Activated naive CD4-positive, alpha-beta T cell treated with anti-CD3 and anti-CD28 coated beads, Interleukin-2, amount 50 U/mL, for 72 hours (primary cell): ENCODE results near the gene OTUD7B. TPM values are rescaled to one million over a fixed set of nuclear protein-coding genes. Genes with fewer than 3 reads are reported as not detected.
A peak's percentile ranks its signal among the peaks of the same experiment; 100 is the strongest.

Source experiments
- ATAC-seq, 2 donors: fragments of 150-1000 bp; cut with Tn5 transposase; 2 replicates each; pipeline ENCODE4 v1.10.0; 2021; ENCODE audit warnings: mild to moderate bottlenecking in 2 of 2, moderate library complexity in 2 of 2
- DNase-seq, 2 donors: peaks; one replicate each; pipeline ENCODE4 v3.0.0; 2021 to 2022; ENCODE audit warnings: low spot score in 2 of 2
- H3K27ac Mint-ChIP-seq, 2 donors: one replicate each; pipeline ENCODE4 v1.8.0; 2022; ENCODE audit warnings: mild to moderate bottlenecking in 2 of 2, mixed read lengths in 2 of 2
- H3K36me3 Mint-ChIP-seq, 2 donors: one replicate each; pipeline ENCODE4 v1.8.0; 2022; ENCODE audit warnings: mixed read lengths in 2 of 2
- H3K9me3 Mint-ChIP-seq, 2 donors: one replicate each; pipeline ENCODE4 v1.8.0; 2022; ENCODE audit warnings: mixed read lengths in 2 of 2
- total RNA-seq, 2 donors: library from RNA; stranded (reverse); gene quantifications; one replicate each; pipeline ENCODE4 v1.2.3, GENCODE V29; 2022

Gene OTUD7B
- total RNA-seq, 2 donors from 2014 or later = 21.7 to 22.8 TPM

DNA sequence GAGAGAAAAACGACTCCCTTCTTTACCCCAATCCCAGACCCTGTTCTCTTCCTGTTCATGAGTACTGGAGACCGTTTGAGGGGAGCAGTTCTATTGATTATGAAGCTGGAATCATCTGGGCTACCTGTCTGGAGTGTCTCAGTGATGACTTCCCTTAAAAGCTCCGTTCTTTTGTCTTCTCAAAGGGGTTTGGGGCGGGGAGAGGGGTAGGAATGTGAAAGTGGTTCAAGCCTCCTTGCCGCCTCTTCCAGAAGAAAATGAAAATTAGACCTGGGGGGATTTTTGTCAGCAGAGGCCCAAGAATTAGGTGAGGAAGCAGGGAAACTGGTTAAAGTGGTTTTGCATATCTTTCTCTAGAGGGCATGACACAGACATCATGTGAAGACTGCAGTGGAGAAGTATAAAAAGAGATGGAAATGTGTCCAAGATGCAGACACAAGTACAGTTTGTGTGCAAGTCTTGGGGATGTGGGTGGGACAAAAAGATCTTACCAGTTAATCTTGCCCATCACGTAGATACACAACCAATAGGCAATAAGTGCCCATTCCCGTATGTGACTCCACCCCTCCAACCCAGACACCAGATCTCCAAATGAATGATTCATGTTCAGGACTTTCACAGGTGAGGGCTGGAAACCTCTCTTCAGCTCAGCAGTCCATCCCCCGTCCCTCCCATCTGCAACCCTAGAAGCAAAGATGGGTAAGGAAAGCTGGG is 73.4 kb downstream of the OTUD7B start:
- ATAC-seq (peak in 1 of 2 donors; percentile 8), DNase-seq (no peak)
- Mint-ChIP-seq H3K9me3 (no peaks in the 10 kb centered on the region), H3K36me3 (no peaks in the 10 kb centered on the region), H3K27ac (no peak overlapping the region)

DNA sequence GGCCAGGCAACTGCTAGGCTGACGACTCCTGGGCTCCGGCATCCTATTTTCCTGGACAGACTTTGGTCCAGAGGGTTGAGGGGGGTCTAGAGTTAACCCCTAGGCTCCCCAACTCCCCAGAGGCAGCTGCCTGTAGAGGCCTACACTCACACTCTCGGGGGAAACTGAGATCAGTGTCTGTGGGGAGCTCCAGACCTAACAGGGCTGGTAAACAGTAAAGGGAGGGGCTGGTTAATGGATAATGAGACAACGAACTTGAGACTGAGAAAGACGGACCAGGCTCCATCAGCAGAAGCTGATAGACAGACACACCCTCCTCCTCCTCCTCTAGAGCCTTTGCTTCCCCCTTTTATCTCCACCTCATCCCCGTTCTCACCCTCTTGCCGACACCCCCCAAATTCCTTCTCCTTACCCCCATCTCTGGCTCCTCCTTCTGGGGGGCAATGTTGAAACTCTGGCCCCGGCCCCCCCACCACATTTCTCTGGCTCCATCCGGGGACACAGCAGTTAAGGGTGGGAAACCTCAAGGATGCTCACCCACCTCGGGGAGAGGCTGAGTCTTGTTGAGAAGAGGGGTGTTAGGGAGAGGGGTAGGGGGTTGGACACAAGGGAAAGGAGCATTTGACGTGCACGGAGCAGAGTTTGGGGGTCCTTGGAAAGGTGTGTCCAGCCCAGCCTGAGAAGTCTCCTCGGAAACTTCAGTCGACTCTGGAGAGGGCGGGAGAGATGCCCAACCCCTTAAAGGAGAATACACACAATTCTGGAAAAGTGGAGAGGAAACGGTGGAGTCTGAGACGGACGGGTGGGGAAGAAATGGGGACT is 74.1 kb downstream of the OTUD7B start, which contains the start of gene MTMR11:
MTMR11 (minus strand) TSS at position 710 of the 822 bp plus-strand sequence; CDS start at position 478, 232 bp downstream.
- no peaks in the 10 kb centered on the region for H3K36me3 Mint-ChIP-seq
- H3K9me3 Mint-ChIP-seq = no peaks in the 10 kb centered on the region
- ATAC-seq = no peak
- peak within 1 kb of the TSS; percentile 1 to 21 for H3K27ac Mint-ChIP-seq
- DNase-seq = no peak

DNA sequence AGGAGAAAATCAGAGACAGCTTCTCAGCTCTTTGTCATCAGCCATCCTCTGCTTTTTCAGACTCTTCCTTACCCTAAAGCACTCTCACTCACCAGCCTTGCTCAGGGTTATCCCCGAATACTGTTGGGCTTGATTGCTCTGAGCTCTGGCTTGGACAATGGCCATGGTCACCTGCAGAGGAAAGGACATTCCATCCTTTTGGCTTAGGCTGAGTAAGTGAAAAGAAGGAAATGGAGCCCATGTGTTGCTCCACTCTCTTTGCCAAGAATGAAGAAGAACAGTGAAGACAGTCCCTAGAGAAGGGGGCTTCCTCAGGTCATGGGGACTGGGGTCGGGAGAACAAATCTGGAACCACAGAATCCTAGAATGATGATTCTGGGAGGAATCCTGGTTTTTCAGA is 76.2 kb downstream of the OTUD7B start:
- DNase-seq = no peak
- no peak for ATAC-seq
- peak overlapping the region in 1 of 2 donors; percentile 40 for H3K27ac Mint-ChIP-seq
- H3K36me3 Mint-ChIP-seq = no peaks in the 10 kb centered on the region
- no peaks in the 10 kb centered on the region for H3K9me3 Mint-ChIP-seq

DNA sequence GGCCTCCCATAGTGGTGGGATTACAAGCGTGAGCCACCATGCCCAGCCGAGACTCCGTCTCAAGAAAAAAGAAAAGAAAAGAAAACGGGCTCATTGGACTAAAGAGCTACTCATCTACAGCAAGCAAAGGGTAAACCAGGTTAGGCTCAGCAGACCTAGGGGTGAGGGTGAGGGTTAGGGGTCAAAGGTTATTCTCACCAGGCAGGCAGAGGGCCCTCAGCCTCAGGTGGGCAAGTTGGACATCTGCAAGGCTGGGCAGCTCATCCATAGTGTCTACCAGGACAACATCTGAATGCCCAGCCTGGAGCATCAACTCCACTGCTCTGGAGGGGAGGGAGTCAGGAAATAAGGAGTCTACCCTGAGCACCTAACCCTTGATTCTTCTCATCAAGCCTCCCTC is 77.3 kb downstream of the OTUD7B start:
- Mint-ChIP-seq H3K9me3 (no peaks in the 10 kb centered on the region), H3K27ac (peak overlapping the region in 1 of 2 donors; percentile 40), H3K36me3 (no peaks in the 10 kb centered on the region)
- ATAC-seq (no peak), DNase-seq (no peak)

DNA sequence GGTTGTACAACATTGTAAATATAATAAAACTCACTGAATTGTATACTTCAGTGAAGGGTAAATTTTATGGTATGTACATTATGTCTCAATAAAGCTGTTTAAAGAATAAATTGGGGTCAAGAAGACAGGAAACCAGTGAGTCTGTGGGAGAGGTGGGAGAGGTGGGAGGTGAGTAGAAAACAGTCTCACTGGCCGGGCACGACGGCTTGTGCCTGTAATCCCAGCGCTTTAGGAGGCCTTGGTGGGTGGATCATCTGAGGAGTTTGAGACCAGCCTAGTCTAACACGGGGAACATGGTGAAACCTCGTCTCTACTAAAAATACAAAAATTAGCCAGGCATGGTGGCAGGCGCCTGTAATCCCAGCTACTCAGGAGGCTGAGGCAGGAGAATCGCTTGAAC is 78.1 kb downstream of the OTUD7B start:
- DNase-seq = no peak

DNA sequence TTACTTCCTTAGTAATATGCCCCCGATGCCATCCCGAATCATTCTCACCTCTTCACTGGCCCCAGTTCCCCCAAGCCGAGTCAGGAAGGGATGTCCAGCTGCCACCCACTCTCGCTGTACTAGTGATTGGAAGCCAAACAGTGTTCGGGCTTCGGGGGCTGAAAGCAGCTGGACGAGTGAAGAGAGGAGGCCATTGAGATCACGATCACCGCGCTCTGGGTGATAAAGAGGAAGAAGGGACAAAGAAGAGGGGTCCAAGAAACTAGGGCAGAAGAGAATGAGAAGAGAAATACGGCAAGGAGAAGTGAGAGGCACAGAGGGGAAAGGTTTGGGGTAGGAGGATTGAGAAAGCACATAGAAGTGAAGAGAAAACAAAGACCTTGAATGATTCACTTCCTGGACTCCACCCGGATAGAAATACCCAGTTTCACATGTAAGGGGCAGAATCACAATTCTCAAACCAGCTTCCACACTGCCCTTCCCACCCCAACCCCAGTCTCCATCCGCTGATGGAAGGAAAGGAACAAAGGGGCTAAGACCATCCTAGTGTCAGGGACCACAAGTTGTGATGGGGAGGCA is 79.2 kb downstream of the OTUD7B start:
- Mint-ChIP-seq H3K9me3 (no peaks in the 10 kb centered on the region), H3K27ac (peak overlapping the region in 1 of 2 donors; percentile 57), H3K36me3 (peaks cover 11% of the 10 kb centered on the region in 2 donors)
- DNase-seq (no peak), ATAC-seq (no peak)

More for the DNA sequence above, 78.1 kb downstream of the OTUD7B start:
- H3K27ac Mint-ChIP-seq = no peak overlapping the region
- no peaks in the 10 kb centered on the region for H3K9me3 Mint-ChIP-seq
- peaks cover 0 to 1% of the 10 kb centered on the region in 2 donors for H3K36me3 Mint-ChIP-seq
- no peak for ATAC-seq

DNA sequence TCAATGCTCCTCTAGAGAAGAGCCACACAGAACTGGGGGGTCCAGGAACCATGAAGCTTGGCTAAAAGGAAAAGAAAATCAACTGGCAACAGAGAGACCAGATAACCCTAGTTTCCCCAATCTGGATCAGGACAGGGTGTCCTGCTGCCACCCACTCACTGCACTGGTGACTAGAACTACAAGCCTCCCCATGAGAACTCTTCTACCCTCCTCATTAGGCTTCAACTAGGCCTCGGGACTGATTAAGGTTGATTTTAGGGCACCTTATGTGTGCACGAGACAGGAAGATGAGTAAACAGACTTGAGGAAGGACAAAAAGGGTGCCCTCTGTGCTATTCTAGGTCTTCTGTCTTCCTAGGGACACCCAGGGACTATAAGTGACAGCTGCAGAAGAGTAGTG is 80.7 kb downstream of the OTUD7B start:
- Mint-ChIP-seq H3K9me3 (no peaks in the 10 kb centered on the region), H3K27ac (no peak overlapping the region), H3K36me3 (peaks cover 19 to 25% of the 10 kb centered on the region in 2 donors)
- ATAC-seq (no peak), DNase-seq (no peak)

DNA sequence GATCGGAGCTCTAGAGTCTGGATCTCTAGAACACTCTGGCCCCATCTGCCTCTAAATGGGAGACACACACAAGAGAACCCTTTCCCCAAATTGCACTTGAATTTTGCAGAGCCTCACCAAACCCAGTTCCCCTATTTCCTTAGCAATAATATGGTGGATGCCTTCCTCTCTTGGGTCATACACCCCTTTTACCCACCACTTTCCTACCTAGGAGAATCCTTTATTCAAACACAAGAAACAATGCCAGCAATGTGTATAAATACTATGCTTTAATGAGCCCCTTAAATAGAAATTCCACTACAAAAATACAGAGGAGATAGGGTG is 82.2 kb downstream of the OTUD7B start:
- no peak for ATAC-seq
- DNase-seq = no peak
- Mint-ChIP-seq H3K27ac (peak overlapping the region; percentile 92 to 98), H3K9me3 (no peaks in the 10 kb centered on the region), H3K36me3 (peaks cover 31 to 39% of the 10 kb centered on the region in 2 donors)

DNA sequence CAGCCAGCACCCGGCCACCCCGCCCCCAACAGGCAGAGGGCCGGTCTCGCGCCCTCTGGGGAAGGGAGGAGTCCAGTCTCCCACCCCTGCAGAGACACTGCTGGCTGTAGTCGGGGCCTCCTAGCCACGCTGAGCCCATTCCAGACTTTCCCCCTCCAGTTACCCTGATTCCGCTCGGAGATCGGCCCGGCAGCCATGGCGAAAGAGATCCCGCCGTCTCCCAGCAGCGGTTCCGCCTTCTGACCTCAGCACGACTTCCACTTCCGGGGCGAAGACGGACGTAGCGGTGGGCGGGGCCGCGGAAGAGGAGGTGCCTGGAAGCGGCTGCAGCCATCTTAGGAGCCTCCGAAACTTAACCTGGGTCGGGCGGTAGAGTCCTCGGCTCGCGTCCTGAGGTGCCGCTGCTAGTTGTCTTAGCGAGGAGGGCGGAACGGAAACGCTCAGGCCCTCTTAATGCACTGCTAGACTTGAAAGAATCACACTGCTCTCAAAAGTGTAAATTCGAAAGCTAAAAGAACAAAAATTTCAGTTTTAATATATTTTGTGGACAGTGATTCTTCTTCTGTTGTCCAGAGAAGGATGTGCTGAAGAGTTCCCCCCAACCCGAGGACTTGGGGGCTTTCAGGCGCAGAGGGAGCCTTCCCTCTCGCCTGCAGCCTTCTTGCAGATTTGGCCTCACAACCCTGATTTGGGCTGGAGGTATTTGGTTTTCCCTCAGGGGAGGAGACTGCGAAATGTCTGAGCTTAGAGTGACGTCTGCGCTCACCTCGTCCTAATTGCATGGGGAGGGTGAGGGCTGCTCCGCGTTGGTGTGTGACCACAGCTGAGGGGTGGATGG is 82.7 kb downstream of the OTUD7B start, which contains the start of gene SF3B4:
SF3B4 (minus strand) TSS at position 241 of the 838 bp plus-strand sequence; CDS start at position 197, 44 bp downstream.
- Mint-ChIP-seq H3K27ac (peak within 1 kb of the TSS; percentile 92 to 98), H3K9me3 (no peaks in the 10 kb centered on the region), H3K36me3 (peaks cover 35 to 45% of the 10 kb centered on the region in 2 donors)
- ATAC-seq (peak; percentile 99), DNase-seq (peak; percentile 93 to 94)

DNA sequence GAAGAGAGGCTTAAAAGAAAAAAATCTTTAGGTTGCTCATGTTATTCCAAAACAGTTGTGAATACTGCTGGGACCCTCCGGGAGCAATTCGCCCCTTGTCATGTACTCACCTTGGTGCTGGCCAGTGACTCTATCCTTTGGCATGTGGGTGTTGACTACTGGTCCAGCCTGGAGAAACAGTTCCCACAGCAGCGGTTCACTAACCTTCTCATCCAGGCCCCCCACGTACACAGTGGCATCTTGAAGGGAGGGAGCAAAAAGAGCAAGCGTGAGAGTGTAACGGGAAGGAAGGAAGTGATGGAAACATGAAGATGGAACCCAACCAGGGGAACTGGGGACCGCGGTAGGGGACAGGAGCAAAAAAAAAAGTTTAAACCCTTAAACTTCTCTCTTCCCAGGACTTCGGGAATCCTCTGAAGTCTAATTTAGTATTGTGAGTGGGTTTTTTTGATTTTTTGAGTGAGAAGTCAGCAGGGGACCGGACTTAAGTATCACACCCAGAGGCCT is 83.4 kb downstream of the OTUD7B start:
- Mint-ChIP-seq H3K27ac (peak overlapping the region; percentile 92 to 98), H3K36me3 (peaks cover 35 to 51% of the 10 kb centered on the region in 2 donors), H3K9me3 (no peaks in the 10 kb centered on the region)
- ATAC-seq (no peak), DNase-seq (no peak)

DNA sequence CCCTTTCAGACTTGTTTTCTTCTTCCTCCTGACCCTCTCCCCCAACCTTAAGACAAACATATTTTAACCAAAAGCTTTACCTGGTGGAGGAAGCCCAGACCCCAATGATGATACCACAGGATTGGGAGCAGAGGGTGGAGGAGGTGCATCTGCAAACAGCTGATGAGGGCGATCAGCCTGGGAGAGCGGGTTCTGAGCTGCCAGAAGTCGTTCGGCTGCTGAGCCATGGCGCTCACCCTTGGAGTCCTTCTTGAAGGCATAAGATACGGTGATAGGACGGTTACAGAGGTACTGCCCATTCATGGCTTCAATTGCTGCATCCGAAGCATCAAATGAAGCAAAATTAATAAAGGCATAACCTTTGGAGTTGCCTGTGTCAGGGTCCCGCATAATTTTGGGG is 84.2 kb downstream of the OTUD7B start:
- Mint-ChIP-seq H3K27ac (peak overlapping the region; percentile 74 to 92), H3K36me3 (peaks cover 35 to 51% of the 10 kb centered on the region in 2 donors)

DNA sequence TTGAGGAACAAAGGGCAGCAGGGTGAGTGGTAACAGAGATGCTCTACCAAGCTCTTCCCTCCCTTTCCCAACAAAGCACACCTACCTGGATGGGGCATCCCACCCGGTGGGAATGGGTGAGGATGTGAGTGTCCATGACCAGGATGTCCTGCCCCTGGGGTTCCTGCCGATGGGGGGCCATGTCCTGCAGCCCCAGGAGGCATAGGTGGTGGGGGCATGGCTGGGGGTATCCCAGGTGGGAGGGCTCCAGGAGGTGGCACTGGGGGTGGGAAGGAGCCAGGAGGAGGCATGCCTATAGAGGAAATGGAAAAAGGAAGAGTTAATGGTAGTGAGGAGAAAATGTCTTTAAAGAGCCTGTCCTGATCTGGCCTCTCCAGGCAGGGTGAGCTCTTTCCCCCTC is 84.8 kb downstream of the OTUD7B start:
- DNase-seq (no peak), ATAC-seq (no peak)
- H3K27ac Mint-ChIP-seq = no peak overlapping the region
- no peaks in the 10 kb centered on the region for H3K9me3 Mint-ChIP-seq
- peaks cover 35 to 51% of the 10 kb centered on the region in 2 donors for H3K36me3 Mint-ChIP-seq

More for the DNA sequence above, 84.2 kb downstream of the OTUD7B start:
- no peak for ATAC-seq
- no peak for DNase-seq
- no peaks in the 10 kb centered on the region for H3K9me3 Mint-ChIP-seq

DNA sequence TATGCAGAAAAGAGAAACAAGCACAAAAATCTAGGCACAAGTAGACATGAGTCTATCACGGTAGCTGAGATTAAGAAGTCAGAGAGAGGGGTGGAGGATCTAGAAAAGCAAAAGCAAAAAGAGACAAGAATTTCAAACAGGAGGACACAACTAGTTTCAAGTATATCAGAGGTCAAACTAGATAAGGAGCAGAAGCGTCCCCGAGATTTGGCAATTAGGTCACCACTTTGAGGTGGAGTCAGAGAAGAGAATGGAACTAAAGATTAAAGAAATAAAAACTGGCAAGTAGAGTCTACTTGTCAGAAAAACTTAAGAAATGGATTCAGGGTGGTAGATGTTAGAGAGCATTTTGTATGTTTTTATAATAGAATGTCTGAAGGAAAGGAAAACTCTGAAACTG is 85.2 kb downstream of the OTUD7B start:
- H3K36me3 Mint-ChIP-seq = peaks cover 35 to 51% of the 10 kb centered on the region in 2 donors
- no peaks in the 10 kb centered on the region for H3K9me3 Mint-ChIP-seq
- no peak for ATAC-seq
- no peak for DNase-seq
- H3K27ac Mint-ChIP-seq = peak overlapping the region in 1 of 2 donors; percentile 58

DNA sequence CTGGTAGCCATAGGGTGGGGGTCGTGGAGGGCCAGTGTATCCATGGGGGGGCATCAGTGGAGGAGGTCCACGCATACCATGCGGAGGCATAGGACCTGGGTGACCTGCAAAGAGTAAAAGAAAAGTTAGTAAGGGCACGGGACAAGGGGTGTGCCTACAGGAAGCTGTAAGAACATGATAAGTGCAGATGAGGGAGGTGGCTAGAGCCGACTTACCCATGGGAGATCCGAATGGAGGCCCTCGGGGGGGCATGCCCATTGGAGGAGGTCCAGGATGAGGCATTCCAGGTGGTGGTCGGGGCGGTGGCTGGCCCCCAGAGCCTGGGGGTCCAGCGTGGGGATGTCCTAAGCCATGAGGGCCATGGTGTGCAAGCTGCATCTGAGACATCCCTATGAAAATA is 86.9 kb downstream of the OTUD7B start:
- ATAC-seq (no peak), DNase-seq (no peak)
- Mint-ChIP-seq H3K9me3 (no peaks in the 10 kb centered on the region), H3K36me3 (peaks cover 35 to 51% of the 10 kb centered on the region in 2 donors), H3K27ac (no peak overlapping the region)

DNA sequence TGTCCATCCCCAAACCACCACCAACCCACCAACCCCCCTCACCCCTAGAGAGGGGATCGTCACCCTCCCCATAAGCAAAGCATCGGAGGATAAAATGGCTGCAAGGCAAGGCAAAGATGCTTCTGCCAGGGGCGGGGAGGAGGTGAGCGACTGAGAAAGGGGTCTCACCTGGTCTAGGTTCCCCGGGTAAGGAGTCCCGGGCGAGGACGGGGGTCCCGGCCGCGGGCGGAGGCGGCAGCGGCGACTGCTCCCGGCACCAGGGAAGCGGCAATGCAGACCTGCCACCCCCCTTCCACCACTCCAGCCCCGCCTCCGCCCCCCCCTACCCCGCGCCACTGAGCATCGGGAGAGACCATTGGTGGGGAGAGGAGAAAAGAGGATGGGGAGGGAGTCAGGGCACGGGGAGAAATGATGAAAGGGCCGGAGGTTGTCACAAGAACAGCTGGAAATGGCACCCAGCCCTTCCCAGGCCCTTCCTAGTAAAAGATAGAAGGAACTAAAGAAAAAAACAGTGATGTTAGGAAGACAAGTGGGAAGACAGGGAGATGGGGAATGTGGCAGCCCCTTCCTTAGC is 92.9 kb downstream of the OTUD7B start, which contains the start of gene SV2A:
SV2A (minus strand) TSS at position 274 of the 574 bp plus-strand sequence. CDS start 4,004 bp downstream, outside the sequence.
- Mint-ChIP-seq H3K36me3 (peaks cover 0 to 5% of the 10 kb centered on the region in 2 donors), H3K9me3 (no peaks in the 10 kb centered on the region), H3K27ac (peak within 1 kb of the TSS; percentile 12 to 63)
- DNase-seq (peak in 1 of 2 donors; percentile 44), ATAC-seq (peak; percentile 84 to 90)

DNA sequence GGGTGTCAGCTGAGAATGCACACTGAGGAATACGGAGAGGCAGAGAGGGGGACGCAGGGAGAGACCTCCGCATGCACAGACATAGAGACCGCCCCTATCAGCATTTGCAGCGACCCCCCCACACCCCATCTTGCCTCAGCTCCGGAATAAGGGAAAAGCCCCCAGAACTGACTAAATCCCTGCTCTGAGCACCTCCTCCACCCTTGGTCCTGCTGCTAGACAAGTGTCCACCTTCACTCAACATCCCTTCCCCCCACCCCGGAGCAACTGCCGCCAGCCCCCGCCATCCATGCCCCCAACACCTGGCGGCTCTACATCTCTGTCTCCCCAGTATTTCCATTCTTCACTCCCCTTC is 93.7 kb downstream of the OTUD7B start:
- Mint-ChIP-seq H3K27ac (peak overlapping the region in 1 of 2 donors; percentile 63), H3K36me3 (no peaks in the 10 kb centered on the region), H3K9me3 (no peaks in the 10 kb centered on the region)
- ATAC-seq (no peak), DNase-seq (no peak)
